Bone marrow (tissue), 2 donors: ENCODE measurements around the gene ROCK2.

Source experiments
- DNase-seq, 2 donors: peaks; one replicate each; lab custom pipeline; 2025; lab: John Stamatoyannopoulos, UW

The ROCK2 gene

GRCh38 chr2:11344342-11344955 is at the start of gene ROCK2:
Gene ROCK2, minus strand, starts transcription at chr2:11344636. Its CDS starts 500 bp downstream, at chr2:11344136.
- DNase-seq = peak; percentile 56 to 74

GRCh38 chr2:11393711-11394236 is 49.3 kb upstream of the ROCK2 start:
- no peak for DNase-seq

- no peak for DNase-seq
These were observed 47.5 kb upstream of the ROCK2 start for GRCh38 chr2:11391942-11392266.

- DNase-seq = no peak
These were observed 45.9 kb upstream of the ROCK2 start for GRCh38 chr2:11390399-11390658.

- DNase-seq = no peak
These were observed 45.3 kb upstream of the ROCK2 start for GRCh38 chr2:11389551-11390398.

- no peak for DNase-seq
These were observed 44.6 kb upstream of the ROCK2 start for GRCh38 chr2:11389052-11389420.

GRCh38 chr2:11388262-11389051 is 44.0 kb upstream of the ROCK2 start:
- no peak for DNase-seq

GRCh38 chr2:11387843-11388242 is 43.4 kb upstream of the ROCK2 start:
- DNase-seq = no peak

- DNase-seq = no peak
These were observed 42.6 kb upstream of the ROCK2 start for GRCh38 chr2:11387100-11387390.

GRCh38 chr2:11385847-11386246 is 41.4 kb upstream of the ROCK2 start:
- DNase-seq = no peak

GRCh38 chr2:11385216-11385615 is 40.8 kb upstream of the ROCK2 start:
- no peak for DNase-seq

- no peak for DNase-seq
These were observed 35.1 kb upstream of the ROCK2 start for GRCh38 chr2:11379558-11379957.

- no peak for DNase-seq
These were observed 33.6 kb upstream of the ROCK2 start for GRCh38 chr2:11377928-11378545.

- DNase-seq = no peak
These were observed 31.6 kb upstream of the ROCK2 start for GRCh38 chr2:11376071-11376470.

GRCh38 chr2:11375689-11376027 is 31.2 kb upstream of the ROCK2 start:
- DNase-seq = no peak

GRCh38 chr2:11375025-11375688 is 30.7 kb upstream of the ROCK2 start:
- DNase-seq = no peak

- DNase-seq = no peak
These were observed 28.7 kb upstream of the ROCK2 start for GRCh38 chr2:11373096-11373495.

GRCh38 chr2:11371092-11371937 is 26.9 kb upstream of the ROCK2 start:
- no peak for DNase-seq

GRCh38 chr2:11370377-11371091 is 26.1 kb upstream of the ROCK2 start:
- no peak for DNase-seq

- no peak for DNase-seq
These were observed 23.7 kb upstream of the ROCK2 start for GRCh38 chr2:11368059-11368572.
